Hippocampal formation (tissue), 2 donors: ENCODE measurements around the gene EPB41L1.
"Not testable (repeated sequence)": the region's sequence is repeated elsewhere in the genome, so short reads cannot be mapped to it uniquely, and the experiment has no call there.

Source experiments
- DNase-seq, 2 donors: peaks; one replicate each; lab custom pipeline; 2025; lab: John Stamatoyannopoulos, UW

Gene EPB41L1

DNA sequence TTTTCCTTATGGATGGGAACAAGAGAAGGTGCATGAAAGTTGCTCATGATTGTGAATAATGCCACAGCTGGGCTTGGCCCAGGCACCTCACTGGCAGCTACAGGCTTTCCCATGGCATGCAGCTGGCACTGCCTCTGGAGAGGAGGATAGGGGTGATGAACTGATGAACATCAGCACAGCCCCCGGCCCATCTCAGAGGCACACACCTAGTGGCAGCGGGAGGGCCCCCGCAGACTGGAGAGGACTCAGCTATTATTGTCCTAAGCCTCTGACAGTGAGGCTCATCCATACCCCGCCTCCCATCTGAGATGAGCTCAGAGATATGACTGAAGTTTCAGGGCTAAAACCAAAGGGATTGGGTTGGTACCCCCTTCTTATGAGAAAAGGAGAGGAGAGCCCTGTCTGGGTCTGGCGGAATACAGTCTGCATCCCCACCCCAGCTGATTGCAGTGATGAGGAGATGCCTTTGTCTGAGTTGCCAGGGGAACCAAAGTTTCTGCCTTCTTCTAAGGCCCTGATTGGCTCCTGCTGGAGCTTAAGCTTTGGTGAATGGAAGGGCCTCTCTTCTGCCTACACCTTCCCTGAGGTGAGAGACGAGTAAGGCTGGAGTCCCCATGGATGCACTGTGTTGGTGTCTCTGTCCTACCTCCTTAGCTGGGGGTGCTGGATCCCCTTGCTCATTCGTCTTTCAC is 27.6 kb upstream of the EPB41L1 start:
- DNase-seq: no peak

DNA sequence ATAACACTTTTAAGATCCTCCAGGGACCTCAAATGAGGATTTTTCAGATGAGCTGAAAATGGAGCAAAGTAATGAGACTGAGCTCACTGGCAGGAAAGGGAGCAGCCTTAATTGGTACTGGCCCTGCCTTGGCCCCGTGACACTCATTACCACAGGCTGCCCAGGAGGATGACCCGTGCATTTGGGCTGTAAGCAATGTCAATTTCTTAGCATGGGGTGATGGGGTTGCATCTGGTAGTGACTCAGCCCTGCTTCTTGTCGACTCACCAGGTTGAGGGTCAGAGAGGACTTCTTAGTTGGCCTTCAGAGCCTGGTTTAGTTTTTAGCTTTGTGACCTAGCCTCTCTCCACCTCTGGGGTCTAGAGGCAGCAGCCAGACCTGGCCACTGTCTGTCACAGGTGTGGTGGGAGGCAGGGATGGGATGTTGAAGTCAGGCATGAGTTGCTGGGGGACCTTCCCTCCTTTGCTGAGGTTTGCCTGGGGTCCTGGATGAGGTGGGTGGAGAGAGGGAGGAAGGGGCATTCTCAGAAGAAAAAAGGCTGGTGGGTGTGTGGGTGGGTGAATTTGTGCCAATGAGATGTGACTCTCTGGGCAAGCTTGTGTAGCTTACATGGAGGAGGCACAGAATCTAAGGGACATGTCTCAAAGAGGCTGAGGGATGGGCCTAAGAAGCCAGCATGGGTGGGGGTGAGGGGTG is 25.9 kb upstream of the EPB41L1 start:
- DNase-seq: no peak

DNA sequence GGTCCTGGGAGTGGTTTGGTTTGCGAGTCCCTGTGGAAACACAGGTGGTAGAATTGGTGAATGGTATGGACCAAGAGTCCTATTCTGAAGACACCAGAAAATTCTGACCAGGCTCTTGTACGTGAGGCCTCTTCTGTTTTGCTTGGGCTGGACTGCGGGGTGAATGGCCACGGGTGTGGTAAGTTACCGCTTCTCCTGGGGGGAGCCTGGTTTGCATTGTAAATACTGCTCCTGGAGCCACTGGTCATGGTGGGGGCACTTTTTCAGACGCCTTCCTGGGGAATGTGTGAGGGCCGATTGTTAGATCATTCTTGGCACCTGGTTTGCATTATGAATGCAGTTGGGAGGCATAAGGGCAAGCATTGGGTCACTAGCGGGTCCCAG is 25.4 kb upstream of the EPB41L1 start:
- DNase-seq: no peak

DNA sequence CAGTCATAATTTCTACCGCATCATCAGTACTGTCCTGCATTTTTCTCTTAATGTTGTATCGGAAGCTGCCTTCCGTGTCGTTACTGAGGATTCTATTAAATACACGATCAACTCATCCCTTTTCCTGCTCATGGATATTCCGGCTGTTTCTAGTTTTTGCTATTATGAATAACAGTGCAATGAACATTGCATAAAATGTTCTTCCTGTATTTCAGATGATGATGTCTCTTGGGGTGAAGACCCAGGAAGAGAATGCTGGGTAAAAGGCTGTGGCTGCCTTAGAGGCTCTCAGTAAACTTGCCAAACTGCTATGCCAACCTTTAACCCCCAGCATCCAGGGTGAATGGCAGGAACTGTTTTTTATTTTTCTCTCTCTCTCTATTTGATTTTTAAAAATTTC is 24.1 kb upstream of the EPB41L1 start:
- no peak for DNase-seq

DNA sequence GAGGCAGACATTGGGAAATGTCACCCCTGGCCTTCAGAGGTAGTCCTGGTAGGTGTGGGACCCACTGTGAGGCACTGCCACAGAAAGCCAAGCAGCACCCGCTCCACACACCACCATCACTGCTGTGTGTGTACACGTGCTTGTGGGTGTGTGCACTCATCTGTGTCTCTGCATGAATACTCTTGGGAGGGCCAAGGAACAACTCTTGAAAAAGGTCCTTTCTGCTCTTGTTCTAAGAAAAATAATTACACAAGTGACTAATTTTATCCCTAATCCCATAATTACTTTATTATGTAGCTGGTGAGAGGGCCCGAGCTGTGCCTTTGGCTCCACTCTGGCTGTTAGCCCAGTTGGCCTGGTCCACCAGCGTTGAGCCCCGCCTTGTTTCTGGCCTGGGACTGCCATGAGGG is 21.7 kb upstream of the EPB41L1 start:
- DNase-seq: no peak

DNA sequence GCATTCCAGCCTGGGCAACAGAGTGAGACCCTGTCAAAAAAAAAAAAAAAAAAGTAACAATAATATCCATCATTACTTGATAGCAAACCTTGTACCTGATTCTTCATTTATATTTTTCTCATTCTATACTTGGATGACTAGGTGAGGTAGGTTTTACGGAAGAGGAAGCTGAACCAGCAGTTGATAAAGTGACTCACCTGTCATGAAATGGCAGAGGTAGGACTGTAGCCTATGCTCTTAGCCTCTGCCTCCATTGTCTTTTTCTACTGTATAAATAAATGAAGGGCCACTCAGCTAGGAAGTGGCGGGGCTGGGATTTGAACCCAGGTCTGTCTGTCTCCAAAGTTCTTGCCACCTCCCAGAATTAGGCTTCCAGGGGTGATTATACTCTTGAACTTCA is 20.7 kb upstream of the EPB41L1 start:
- DNase-seq: no peak

DNA sequence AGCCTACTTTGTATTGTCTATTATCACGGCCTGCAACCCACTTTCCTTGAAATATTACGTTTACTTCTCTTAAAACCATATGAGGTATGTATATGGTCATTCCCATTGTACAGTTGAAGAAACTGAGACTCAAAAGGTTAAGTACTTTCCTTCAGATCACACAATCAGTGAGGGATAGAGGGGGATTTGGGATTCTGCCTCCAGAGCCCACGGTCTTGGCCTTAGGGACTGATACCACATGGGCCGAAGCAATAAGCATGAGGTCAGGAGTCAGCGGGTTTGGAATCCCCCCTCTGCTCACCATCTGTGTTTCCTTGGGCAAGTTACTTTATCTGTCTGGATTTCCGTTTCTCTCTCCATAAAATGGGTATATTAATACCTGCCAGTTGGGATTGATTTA is 19.4 kb upstream of the EPB41L1 start:
- no peak for DNase-seq

DNA sequence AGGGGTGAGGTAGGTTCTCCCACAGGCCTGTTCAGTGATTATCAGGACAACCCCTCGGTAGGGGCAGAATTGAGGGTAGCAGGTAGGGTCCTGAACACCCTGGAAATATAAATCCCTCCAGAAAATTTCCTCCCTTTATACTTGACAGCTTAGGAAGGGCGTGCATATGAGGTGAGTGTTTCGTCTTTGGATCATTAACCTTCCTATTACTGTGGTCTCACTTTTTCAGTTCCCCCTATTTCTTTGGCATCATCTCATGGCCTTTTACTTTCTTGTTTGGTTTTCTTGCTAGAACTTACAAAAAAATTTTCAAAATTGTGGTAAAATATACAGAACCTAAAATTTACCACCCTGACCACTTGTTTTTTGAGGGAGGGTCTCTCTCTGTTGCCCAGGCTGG is 18.7 kb upstream of the EPB41L1 start:
- DNase-seq: no peak

DNA sequence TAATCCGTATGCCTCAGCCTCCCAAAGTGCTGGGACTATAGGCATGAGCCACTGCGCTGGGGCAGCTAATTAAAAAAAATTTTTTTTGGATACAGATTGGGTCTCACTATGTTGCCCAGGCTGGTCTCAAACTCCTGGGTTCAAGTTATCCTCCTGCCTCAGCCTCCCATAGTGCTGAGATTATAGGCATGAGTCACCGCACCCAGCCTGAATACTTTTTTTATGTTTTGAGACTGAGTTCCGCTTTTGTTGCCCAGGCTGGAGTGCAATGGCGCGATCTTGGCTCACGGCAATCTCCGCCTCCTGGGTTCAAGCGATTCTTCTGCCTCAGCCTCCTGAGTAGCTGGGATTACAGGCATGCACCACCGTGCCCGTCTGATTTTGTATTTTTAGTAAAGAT is 17.2 kb upstream of the EPB41L1 start:
- not testable (repeated sequence) for DNase-seq

DNA sequence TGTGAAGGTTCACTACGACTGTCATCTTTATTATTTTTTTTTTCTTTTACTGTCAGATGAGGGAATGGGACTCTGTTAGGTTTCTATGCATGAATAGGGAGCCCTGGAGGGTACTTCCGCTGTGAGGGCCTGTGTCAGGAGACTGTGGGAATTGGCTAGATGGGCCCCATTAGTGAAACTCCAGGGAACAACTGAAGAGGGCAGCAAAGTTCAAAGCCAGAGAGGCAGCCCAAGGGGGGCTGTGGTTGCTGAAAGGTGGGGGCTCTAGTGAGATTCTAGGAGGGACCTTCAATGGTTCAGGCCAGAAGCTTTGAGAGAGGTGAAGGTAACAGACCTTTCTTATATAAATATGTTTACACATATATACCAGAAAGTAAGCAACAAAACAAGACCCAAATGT is 13.2 kb upstream of the EPB41L1 start:
- DNase-seq: no peak

DNA sequence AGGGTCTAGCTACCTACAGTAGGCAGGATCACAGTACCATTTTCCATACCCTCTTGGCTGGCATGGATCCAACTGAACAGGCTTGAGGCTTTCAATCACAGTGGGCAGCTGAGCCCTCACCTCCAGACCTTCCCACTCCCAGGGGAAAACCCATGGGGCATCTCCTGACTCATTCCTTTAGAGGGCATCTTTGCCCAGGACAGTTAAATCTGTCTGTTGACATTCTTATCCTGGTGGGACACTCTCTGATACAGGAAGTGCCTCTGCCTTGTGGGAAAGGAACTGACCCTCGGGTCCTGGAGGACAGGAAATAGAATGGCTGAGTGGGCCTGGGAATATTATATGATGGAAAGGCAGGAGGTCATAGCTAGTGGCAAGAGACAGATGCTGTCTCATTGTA is 10.2 kb upstream of the EPB41L1 start:
- no peak for DNase-seq

DNA sequence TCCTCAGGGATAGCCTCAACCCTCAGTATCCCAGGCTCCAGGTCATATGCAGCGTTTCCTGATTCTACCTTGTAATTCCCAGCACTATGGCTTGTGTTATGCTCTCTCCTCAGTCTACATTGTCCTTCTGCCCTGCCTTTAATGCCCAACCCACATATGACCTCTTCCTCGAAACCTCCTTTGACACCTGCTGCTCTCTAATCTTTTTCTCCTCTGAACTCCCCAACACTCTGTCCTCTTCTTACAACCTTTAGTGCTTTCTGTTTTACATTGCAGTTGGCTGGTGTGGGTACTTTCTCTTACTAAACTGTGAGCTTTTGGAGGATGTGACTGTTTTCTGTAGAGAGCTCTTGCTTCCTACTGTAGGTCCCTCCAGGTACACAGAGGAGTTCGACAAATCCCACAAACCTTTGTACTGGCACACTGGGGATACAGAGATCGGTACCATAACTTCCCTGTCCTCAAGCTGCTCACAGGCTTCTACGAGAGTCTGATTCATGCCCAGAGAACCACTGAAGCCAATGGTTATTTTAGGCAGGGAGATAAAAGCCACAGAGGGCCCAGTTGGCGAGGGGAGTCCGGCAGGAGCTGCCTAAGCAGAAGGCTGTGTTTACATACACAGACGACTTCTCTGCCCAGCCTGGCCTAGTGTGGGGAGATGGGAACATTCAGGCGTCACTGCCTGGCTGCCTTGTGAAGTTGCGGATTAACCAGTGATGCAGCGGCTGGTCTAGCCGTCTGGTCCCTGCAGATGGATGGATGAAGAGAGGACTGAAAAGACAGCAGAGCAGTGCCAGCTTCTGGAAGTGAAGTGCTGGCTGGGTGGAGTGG is 8.4 kb upstream of the EPB41L1 start:
- DNase-seq: no peak

DNA sequence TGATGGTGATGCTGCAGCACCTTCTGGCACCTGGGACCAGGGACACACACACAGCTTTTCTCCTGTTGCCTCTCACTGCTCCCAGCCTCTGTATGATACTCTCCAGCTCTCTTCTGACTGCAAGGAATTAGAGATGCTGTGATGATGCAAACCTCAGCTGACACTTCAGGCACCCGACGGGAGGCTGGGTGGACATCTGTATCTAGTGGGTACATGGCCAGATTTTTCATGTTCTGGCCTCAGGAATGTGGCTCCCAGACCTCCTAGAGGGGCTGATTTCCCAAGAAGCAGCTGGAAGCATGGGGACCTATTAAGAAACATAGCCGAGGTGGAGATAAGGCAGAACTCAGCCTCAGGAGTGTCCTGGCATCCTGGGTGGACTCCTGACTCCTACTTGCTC is 6.8 kb upstream of the EPB41L1 start:
- DNase-seq: no peak

DNA sequence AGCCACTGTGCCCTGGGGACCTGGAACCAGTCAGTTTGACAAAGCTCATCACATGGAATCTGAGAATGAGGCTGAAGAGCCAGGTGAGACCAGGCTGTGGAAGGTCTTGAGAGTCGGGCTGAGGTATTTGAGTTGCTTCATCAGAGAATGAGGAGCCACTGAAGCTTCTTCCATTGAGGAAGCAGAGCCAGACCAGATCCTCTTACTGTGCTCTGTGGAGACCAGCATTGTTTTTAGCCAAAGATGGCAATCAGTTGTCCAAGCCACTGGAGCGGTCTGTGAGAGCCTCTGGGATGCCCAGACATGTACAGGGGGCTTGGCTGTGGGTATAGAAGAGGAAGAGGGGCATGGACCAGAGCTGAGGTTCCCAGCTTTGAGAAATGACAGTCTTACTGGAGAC is 6.1 kb upstream of the EPB41L1 start:
- no peak for DNase-seq

DNA sequence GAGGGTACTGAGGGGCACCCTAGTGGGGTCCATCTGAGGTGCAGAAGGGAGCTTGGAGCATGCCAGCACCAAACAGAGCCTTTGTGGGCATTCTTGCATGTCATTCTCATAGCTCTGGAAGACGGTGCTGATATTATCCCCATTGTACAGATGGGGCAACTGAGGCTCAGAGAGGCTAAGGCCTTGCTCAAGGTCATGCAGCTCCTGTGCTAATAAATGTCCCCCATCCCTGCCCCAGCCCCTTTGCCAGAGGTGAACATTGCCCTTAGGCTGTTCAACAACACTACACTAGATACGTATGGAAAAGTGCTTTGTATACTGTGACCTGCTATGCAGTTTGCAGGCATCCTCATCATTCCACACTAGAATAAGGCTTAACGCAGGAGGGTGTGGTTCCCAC is 5.5 kb upstream of the EPB41L1 start:
- DNase-seq: no peak

DNA sequence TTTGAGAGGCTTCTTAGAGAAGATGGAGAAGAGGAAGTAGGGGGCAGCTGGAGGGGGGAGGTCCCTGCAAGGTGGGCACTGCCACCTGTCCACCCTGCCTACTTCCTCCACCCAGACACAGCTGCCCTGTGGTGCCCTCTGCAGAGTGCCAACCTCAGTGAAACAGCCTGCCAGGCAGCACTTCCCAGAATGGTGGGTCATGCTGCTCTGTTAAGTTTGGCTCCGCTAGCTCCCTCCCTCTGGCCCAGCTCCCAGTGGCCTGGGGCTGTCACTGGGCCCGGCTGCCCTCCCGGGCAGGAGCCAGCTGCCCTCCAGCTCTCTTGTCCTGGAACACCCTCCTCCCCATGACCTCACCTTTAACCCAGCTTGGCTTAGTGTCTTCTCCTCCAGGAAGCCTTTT is 5.1 kb upstream of the EPB41L1 start:
- DNase-seq: no peak

DNA sequence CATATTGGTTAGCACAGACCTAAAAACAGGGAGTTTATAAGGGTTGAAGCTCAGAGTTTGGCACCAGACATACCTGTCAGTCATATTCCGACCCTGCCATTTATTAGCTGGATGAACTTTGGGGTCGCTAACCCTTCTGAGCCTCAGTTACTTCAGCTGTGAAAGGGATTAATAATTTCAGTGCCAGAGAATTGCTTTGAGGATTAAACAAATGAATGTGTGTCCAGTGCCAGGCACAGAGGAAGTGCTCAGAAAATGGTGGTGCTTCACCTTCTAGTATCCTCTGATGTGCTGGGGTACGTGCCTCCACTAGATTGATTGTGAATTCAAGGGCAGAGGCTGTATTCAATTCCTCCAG is 4.1 kb upstream of the EPB41L1 start:
- DNase-seq: no peak

DNA sequence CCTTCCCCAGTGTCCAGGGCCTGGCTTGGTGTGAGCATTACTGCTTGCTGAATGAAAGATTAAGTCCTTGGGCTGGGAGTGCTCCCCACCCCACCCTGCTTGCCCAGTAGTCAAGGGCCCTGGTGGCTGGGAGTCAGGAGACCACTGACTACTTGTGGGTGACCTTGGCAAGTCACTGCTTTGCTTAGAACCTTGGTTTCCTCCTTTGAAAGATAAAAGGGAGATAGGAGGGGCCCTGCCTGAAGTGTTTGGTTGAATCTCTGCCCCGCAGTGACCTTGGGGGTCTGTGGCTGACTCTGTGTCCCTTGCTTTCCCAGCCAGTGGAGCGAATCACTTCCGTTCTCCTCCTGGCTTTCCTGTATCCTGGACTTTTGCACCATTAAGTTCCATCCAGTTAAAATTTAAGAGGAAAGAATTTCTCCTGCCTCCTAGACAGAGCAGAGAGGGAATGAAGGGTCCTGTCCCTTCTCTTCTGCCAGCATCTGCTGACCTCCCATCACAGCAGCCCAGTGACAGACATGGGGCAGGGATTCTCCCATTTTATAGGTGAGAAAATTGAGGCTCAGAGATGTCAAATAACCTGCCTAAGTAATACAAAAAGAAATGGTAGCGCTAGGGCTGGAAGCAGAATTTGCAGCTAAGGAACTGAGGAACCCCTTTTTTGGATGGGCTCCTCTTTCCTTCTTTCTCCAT is 3.5 kb upstream of the EPB41L1 start:
- no peak for DNase-seq

DNA sequence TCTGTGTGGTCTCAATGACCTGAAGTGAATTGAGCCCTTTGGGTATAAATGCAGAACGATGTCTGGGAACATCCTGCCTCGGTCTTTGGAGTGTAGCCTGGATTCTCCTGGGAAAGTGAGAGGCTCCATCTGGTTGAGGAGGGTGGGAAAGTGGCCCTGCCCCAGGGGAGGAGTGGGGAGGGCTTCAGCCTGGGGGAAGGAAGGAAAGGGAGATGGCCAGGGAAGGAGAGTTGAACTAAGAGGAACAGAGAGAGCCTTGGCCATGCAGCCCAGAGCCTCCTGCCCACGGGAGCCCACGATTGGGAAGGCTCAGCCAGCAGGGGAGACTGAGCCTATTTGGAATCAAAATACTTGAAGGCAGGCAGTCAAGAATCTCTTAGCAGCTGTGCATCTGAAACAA is 2.3 kb upstream of the EPB41L1 start:
- no peak for DNase-seq

DNA sequence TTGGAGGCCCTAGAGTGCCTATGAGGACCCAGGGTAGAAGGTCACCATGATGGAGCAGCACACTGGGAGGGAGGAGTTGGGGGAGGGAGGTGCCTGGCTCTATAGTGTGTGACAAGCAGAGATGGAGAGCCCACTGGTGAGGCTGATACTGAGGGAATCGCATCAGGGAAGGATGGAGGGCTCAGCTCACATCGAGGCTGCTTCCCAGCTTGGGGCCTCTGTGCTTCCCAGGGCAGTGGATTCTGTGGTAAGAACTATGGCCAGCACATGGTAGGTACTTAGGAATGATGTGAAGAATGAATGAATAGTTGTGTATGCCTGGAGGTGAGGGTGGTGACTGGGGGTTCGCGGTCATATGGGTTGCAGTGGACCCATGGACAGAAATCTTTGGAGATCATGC is 1.3 kb upstream of the EPB41L1 start:
- DNase-seq: no peak

DNA sequence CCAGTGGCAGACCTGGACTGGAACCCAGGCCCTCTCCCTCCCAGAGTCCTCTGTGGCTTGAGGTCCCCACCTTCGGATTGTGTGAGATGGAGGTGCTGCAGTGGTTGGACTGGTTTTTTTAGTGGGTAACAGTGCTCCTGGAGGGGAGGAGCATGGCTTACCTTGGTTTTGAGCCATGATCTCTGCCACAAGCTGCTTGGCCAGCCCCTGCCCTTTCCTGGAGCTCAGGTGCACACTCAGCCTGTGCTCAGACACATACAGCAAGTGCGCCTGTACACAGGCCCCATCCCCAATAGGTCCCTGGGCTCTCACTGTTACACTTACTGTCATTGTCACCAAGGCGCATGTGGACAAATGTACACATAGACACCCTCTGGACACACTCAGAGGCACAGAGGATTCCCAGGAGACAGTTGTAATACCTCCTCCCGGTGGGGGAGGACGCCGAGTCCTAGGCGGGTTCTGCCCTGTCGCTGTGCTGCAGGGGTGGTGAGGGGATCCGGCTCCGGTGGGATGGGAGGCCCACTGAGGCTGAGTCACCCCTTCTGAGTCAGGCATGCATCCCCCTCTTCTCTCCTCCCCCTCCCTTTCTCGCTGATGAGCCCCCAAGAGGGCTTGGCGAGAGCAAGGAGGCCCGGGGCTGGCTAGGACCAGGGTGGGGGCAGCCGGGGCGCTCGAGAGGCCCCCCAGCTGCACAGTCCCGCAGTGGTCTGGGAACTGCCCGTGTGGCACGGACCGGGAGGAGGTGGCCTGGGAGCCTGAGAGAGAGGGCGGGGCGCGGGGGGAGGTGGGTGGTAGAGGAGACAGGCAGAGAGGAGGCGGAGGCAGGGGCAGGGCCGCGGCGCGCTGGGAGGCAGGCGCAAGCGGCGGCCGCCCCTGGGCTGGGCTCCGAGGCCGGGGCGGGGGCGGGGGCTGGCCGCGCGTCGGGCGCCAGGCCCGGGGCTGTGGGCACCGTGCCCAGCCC is 522 bp upstream of the EPB41L1 start:
- DNase-seq: peak; percentile 59 to 76

DNA sequence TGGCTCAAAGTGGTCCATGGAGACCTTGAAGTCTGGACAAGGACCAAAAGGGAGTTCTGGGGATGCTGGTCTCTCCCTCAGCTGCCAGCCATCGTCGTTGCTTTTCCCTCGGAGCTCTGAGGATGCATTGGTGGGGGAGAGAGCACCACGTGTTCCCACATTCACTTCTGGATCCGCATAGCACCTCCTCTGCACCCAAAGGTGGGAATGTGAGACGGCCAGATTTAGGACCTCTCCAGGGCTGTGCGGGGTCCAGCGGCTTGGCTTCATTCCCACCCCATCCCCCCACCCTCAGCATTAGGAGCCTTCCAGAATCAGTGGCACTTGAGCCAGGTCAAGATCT is 1.1 kb downstream of the EPB41L1 start:
- DNase-seq: no peak
